HG03354 (cell line): ENCODE results near the gene UPP2.

Experiments used
- ATAC-seq: cut with Tn5 transposase; IDR thresholded peaks from one replicate; pipeline ENCODE4 v1.9.1; 2021; ENCODE audit warnings: mild to moderate bottlenecking; ENCODE audit not compliant: unreplicated experiment, poor library complexity, severe bottlenecking

UPP2 gene

GRCh38 chr2:158184556-158185343 lies 83.1 kb downstream of the UPP2 start:
- ATAC-seq = no peak
